ENCODE measurements around the gene KIAA1958. TPM values are rescaled to one million over a fixed set of nuclear protein-coding genes. Genes with fewer than 3 reads are reported as not detected.

KIAA1958 gene
- total and polyA plus RNA-seq, 2 of the 4 experiments (the other 2 are of a cell fraction): 0.65 to 1.8 TPM

GRCh38 chr9:112545237-112545636 lies 58.6 kb downstream of the KIAA1958 start:
- TF ChIP-seq CEBPB (IDR thresholded peaks at IDR 0.05; ENCODE audit: low read depth, low read length): no peak
- no peak for TF ChIP-seq BHLHE40 (IDR thresholded peaks at IDR 0.05; ENCODE audit: low read depth, low read length)
- TF ChIP-seq SMC3 (IDR thresholded peaks at IDR 0.05; ENCODE audit: low read depth, low read length): no peak
- TF ChIP-seq NFE2L2 (IDR thresholded peaks at IDR 0.05; ENCODE audit: low read depth, low read length): no peak
- no peak for TF ChIP-seq RCOR1 (IDR thresholded peaks at IDR 0.05; ENCODE audit: insufficient replicate concordance, low read length)
- no peak for TF ChIP-seq MAZ (IDR thresholded peaks at IDR 0.05; ENCODE audit: borderline replicate concordance, low read depth, low read length)
- no peak for TF ChIP-seq FOS (IDR thresholded peaks at IDR 0.05; ENCODE audit: low read depth, low read length)
- TF ChIP-seq POLR2A (IDR thresholded peaks at IDR 0.05; ENCODE audit: low read depth, low read length): no peak
- no peak for TF ChIP-seq CHD1 (IDR thresholded peaks at IDR 0.05; ENCODE audit: low read depth, low read length)
- TF ChIP-seq CTCF (conservative IDR thresholded peaks at IDR 0.05; ENCODE audit: low read depth, low read length): no peak
- no peak for TF ChIP-seq MXI1 (IDR thresholded peaks at IDR 0.05; ENCODE audit: borderline replicate concordance, low read depth, low read length)
- TF ChIP-seq ELK1 (IDR thresholded peaks at IDR 0.05; ENCODE audit: borderline replicate concordance, low read depth, low read length): no peak
- TF ChIP-seq RAD21 (IDR thresholded peaks at IDR 0.05; ENCODE audit: low read length): no peak
- TF ChIP-seq MAFK (IDR thresholded peaks at IDR 0.05; ENCODE audit: low read depth, low read length): no peak
- no peak for TF ChIP-seq USF2 (IDR thresholded peaks at IDR 0.05; ENCODE audit: low read depth, low read length)
- no peaks in the 10 kb centered on the region for H3K27me3 ChIP-seq (ENCODE audit: control insufficient read depth, insufficient read depth, low read length)
- no peak overlapping the region for H3K4me3 ChIP-seq (ENCODE audit: insufficient read depth, low read depth, low read length)
- H3K56ac ChIP-seq (ENCODE audit: extremely low read depth, insufficient read depth, low read length): no peak overlapping the region
- POLR2A ChIA-PET (ENCODE audit: unreplicated experiment): no interaction called here
- no peak overlapping the region for H2BK20ac ChIP-seq (ENCODE audit: low read depth, low read length)
- H3K4me2 ChIP-seq (ENCODE audit: low read depth, low read length): no peak overlapping the region
- H2BK120ac ChIP-seq (ENCODE audit: low read depth, low read length): no peak overlapping the region
- H4K20me1 ChIP-seq (ENCODE audit: insufficient read depth, low read length): no peaks in the 10 kb centered on the region
- no peak for ATAC-seq (ENCODE audit: low read depth)
- CTCF ChIA-PET: no interaction called here
- H3K4ac ChIP-seq (ENCODE audit: low read depth, low read length): no peak overlapping the region
- no peak overlapping the region for H3K14ac ChIP-seq (replicated peaks; ENCODE audit: low read depth, low read length)
- no peak overlapping the region for H4K5ac ChIP-seq (ENCODE audit: low read depth, low read length)
- H3K79me1 ChIP-seq (ENCODE audit: low read depth in 1 of 2, low read length in 2 of 2): 0 out of 4 replicates have a peak, but pooled peaks cover 0 to 4% of the 10 kb centered on the region in 2 experiments
- H2AK5ac ChIP-seq (ENCODE audit: low read depth, low read length): no peak overlapping the region
- H3K18ac ChIP-seq (ENCODE audit: low read depth, low read length): no peak overlapping the region
- H2BK15ac ChIP-seq (ENCODE audit: low read depth, low read length): no peak overlapping the region
- DNase-seq: no peak
- no peak overlapping the region for H3K23ac ChIP-seq (ENCODE audit: low read depth, low read length)
- no peak overlapping the region for H4K8ac ChIP-seq (ENCODE audit: low read depth in 2 of 2, low read length in 2 of 2)
- H3K9ac ChIP-seq (ENCODE audit: low read depth, low read length): no peak overlapping the region
- no TSS peak for BruUV-seq (replicated peaks)
- in situ Hi-C loops (cut with MboI; ENCODE audit: low sequenced_read_pairs) (no loop called here), dilution Hi-C loops (cut with HindIII; ENCODE audit: low sequenced_read_pairs, unreplicated experiment) (no loop called here), intact Hi-C loops (cut with micrococcal nuclease) (no loop called here)
- no peak overlapping the region for H4K91ac ChIP-seq (ENCODE audit: insufficient read depth, low read depth, low read length)
- no peaks in the 10 kb centered on the region for H3K36me3 ChIP-seq (ENCODE audit: control insufficient read depth, insufficient read depth, low read length)
- no peaks in the 10 kb centered on the region; the same call in 1 of the 2 replicates for H3K9me1 ChIP-seq (ENCODE audit: insufficient read depth, low read length)
- no peak overlapping the region for H3K27ac ChIP-seq (ENCODE audit: insufficient read depth, low read length)
- H3K9me3 ChIP-seq (ENCODE audit: control insufficient read depth, insufficient read depth, low read length): no peaks in the 10 kb centered on the region
- H2BK5ac ChIP-seq (ENCODE audit: low read depth, low read length, poor library complexity, severe bottlenecking): no peak overlapping the region
- H3K4me1 ChIP-seq (ENCODE audit: control insufficient read depth, insufficient read depth, low read length): peaks cover 5% of the 10 kb centered on the region; the same call in 1 of the 2 replicates
- H2AFZ ChIP-seq (replicated peaks; ENCODE audit: low read length, poor library complexity): no peak overlapping the region
- no peak overlapping the region for H2AK9ac ChIP-seq (replicated peaks; ENCODE audit: low read depth, low read length, poor library complexity)
